Gastrocnemius medialis (tissue), 4 donors: ENCODE data around the gene PSMB2.

Source experiments
- POLR2A ChIP-seq, 2 donors: fragments of 450-650 bp; IDR thresholded peaks; one replicate each; pipeline ENCODE4 v1.6.1; 2017; ENCODE audit warnings: antibody characterized with exemption in 2 of 2, mild to moderate bottlenecking in 2 of 2, moderate library complexity in 2 of 2
- TF ChIP-seq, protein P1 (sequence below), 5 experiments: fragments of 450-650 bp in 3 of 5; fragments of 200-600 bp in 2 of 5; sonication (generic) in 2 of 5; IDR thresholded peaks in 4 of 5; conservative IDR thresholded peaks in 1 of 5; 1 replicate in 4 of 5; 2 replicates in 1 of 5; pipeline ENCODE4 v1.5.1; 2016 to 2019; ENCODE audit warnings: antibody characterized with exemption in 5 of 5, mild to moderate bottlenecking in 3 of 5, moderate library complexity in 3 of 5

- TF ChIP-seq, protein P1, sequence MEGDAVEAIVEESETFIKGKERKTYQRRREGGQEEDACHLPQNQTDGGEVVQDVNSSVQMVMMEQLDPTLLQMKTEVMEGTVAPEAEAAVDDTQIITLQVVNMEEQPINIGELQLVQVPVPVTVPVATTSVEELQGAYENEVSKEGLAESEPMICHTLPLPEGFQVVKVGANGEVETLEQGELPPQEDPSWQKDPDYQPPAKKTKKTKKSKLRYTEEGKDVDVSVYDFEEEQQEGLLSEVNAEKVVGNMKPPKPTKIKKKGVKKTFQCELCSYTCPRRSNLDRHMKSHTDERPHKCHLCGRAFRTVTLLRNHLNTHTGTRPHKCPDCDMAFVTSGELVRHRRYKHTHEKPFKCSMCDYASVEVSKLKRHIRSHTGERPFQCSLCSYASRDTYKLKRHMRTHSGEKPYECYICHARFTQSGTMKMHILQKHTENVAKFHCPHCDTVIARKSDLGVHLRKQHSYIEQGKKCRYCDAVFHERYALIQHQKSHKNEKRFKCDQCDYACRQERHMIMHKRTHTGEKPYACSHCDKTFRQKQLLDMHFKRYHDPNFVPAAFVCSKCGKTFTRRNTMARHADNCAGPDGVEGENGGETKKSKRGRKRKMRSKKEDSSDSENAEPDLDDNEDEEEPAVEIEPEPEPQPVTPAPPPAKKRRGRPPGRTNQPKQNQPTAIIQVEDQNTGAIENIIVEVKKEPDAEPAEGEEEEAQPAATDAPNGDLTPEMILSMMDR (IDR thresholded peaks at IDR 0.05 in 4 of 5, conservative IDR thresholded peaks at IDR 0.05 in 1 of 5): no peak
- TF ChIP-seq POLR2A (IDR thresholded peaks at IDR 0.05): no peak
Observed at GRCh38 chr1:35674111-35674510, 32.8 kb upstream of the PSMB2 start.
